Epithelial cell of proximal tubule (primary cell): ENCODE results near the gene DENND1A. TPM values are rescaled to one million over a fixed set of nuclear protein-coding genes. Genes with fewer than 3 reads are reported as not detected.

Source experiments
- DNase-seq: peaks from one replicate; pipeline ENCODE4 v3.0.0-alpha.2; 2011; ENCODE audit warnings: low read depth
- H3K4me3 ChIP-seq: 2 replicates; pipeline ENCODE4 v1.5.1; 2011; ENCODE audit warnings: low read depth, mild to moderate bottlenecking, low read length
- total RNA-seq: library from RNA; depleted of rRNA; stranded (reverse); fragments of >200 nt; gene quantifications from 2 replicates; pipeline ENCODE4 v1.2.3, GENCODE V29; 2015
- TF ChIP-seq, protein P1 (sequence below): conservative IDR thresholded peaks from 2 replicates; pipeline ENCODE4 v1.5.1; 2012; ENCODE audit warnings: low read depth, mild to moderate bottlenecking, low read length

The DENND1A gene
- total RNA-seq, 1 donor from 2014 or later, result 26.6 TPM

DNA sequence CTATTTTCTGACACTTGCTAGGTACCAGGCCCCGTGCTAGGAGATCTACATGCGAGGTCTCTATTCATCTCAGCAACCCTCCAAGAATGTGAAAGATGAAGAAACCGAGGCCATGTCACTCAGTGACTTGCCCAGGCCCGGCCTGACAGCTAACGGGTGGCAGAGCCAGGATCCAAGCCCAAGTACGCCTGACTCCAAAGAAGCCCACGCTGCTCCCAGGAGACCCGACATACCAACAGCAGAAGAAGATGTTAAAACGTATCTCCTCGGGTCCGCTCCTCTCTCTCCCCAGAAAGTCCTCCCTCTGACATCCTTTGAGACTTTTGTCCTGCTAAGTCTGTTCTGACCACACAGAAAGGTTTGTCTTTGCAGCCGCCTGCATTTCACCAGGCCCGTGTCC lies 508.7 kb downstream of the DENND1A start:
- TF ChIP-seq, protein P1, sequence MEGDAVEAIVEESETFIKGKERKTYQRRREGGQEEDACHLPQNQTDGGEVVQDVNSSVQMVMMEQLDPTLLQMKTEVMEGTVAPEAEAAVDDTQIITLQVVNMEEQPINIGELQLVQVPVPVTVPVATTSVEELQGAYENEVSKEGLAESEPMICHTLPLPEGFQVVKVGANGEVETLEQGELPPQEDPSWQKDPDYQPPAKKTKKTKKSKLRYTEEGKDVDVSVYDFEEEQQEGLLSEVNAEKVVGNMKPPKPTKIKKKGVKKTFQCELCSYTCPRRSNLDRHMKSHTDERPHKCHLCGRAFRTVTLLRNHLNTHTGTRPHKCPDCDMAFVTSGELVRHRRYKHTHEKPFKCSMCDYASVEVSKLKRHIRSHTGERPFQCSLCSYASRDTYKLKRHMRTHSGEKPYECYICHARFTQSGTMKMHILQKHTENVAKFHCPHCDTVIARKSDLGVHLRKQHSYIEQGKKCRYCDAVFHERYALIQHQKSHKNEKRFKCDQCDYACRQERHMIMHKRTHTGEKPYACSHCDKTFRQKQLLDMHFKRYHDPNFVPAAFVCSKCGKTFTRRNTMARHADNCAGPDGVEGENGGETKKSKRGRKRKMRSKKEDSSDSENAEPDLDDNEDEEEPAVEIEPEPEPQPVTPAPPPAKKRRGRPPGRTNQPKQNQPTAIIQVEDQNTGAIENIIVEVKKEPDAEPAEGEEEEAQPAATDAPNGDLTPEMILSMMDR, result no peak
- no peak overlapping the region for H3K4me3 ChIP-seq
- no peak for DNase-seq

DNA sequence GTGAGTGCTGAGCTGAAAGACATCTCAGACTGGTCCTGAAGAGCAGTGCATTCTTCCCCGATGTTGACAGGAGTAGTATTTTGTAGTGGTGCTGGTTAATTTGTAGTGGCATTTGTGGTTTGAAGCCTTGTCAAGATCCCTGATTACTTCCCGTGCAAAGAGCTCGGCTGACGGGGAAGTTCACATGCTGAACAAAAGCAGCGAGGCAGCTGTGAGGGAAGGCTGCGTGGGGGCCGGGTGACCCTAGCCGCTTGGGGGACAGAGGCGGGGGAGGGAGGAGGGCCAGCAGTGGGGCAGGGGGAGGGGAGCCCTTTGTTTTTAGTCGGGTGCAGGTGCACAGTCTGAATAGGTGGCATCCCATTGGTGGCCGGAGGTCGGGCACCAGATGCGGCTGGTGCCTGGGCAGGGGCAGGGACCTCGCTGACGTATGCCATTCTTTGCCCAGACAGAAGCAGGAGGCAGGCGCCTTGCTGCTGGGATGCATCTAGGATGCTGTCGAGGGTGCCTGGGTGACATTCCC lies 509.3 kb downstream of the DENND1A start:
- H3K4me3 ChIP-seq, result no peak overlapping the region
- no peak for DNase-seq

DNA sequence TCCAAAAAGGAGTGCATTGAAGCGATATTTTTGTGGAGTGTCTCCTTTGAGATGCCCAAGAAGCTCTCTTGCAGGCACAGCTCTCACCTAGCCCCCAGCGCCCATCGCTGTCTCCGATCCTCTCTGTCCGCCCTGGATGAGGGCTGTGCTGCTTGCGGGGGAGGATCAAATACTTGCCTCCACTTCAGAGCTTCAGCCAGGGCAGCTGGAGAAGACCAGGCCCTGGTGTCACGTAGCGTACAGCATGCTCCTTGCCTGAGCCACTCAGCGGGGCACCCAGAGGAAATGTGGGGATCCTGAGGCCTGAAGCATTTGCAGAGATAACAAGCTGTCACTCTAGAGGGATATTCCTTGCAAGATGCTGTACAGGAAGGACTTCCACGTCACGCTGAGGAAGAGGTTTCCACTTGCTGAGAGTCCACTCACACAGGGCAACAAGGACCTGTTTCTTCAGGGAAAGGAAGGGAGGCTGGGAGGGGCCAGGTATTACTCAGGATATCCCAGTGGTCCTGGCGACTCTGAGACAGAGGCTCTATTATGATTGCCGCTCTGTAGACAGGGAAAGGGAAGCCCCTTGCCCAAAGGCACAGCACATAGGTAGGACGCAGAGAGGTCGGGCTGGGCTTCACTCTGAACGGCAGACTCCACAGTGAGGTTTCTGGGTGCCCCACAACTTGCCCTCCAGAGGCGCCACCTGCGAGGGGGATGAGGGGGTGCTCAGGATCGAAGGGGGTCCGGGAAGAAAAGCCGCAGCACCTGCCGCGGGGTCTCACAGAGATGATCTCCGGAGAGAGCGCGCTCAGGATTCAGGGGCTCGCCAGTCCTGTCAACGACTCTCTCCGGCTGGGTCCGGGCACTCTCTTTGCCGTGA lies 510.0 kb downstream of the DENND1A start:
- TF ChIP-seq, protein P1, result no peak
- H3K4me3 ChIP-seq, result no peak overlapping the region
- no peak for DNase-seq

More for the DNA sequence above, 509.3 kb downstream of the DENND1A start:
- TF ChIP-seq, protein P1, result no peak

DNA sequence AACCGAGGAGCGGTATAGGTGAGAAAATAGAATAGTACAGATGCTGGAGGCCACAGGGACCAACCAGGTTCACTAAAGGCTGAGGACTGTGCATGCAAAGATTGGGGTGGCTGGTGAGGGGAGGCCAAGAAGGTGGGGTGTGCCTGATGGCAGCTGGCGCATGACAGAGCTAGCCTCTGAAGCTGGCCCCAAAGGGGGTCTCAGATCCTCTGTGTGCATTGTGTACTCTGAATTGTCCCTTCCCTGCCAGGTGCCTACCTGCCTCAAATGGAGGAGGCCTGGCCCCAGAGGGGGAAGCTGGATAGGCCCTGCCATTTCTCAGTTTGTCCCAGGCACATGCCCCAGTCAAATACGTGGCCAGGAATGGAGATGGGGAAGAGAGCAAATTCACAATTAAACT lies 510.8 kb downstream of the DENND1A start:
- H3K4me3 ChIP-seq, result no peak overlapping the region
- TF ChIP-seq, protein P1, result no peak
- DNase-seq, result no peak

DNA sequence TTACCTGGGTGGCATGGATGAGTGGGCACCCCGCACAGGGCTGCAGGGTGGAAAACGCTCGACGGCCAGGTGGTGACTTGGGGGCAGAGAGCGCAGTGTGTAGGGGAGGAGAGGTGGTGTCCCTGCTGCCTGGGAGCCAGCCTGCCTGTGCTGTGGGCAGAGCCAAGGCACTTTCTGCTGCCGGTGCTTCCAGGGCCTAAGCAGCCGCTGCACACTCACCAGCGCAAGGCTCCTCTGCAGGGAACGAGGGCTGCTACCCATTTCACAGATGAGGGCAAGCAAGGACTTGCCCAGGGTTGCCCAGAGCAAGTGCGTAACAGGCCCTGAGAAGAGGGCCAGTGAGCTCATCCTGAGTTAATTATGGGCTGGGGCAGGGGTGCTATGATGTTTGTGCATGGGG lies 511.4 kb downstream of the DENND1A start:
- DNase-seq, result no peak
- no peak overlapping the region for H3K4me3 ChIP-seq
- TF ChIP-seq, protein P1, result no peak

DNA sequence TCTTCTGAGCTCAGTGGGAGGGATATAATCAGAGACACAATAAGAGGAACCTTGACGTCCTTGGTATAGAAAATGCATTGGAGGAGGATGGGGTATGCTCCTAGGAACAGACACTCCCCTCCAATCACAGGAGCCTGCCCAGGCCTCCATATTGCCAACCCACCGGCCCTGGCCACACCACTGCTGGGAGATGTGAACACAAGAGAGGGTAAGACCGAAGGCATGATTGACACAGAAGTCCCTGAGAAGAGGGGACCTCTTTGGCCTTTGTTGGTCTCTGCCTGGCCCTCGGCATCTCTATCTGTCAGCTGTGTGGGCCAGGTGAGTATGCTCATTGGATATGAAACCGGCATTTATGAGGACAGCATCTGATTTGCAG lies 511.9 kb downstream of the DENND1A start:
- H3K4me3 ChIP-seq, result no peak overlapping the region
- no peak for DNase-seq
- TF ChIP-seq, protein P1, result no peak
